Ovary (tissue), 3 donors: Measurements from ENCODE around the gene PUS3.

Experiments
- POLR2A ChIP-seq: fragments of 450-650 bp; IDR thresholded peaks from one replicate; pipeline ENCODE4 v1.6.1; 2017; ENCODE audit warnings: antibody characterized with exemption, mild to moderate bottlenecking, moderate library complexity
- TF ChIP-seq, protein P1 (sequence below), 3 donors: fragments of 450-650 bp in 2 of 3; fragments of 200-600 bp in 1 of 3; IDR thresholded peaks; one replicate each; pipeline versions ENCODE4 v1.5.1 to v1.8.0; 2016 to 2022; ENCODE audit warnings: antibody characterized with exemption in 3 of 3, mild to moderate bottlenecking in 1 of 3
- donor health status: DM: no; HTN: no; CAD: no.

DNA sequence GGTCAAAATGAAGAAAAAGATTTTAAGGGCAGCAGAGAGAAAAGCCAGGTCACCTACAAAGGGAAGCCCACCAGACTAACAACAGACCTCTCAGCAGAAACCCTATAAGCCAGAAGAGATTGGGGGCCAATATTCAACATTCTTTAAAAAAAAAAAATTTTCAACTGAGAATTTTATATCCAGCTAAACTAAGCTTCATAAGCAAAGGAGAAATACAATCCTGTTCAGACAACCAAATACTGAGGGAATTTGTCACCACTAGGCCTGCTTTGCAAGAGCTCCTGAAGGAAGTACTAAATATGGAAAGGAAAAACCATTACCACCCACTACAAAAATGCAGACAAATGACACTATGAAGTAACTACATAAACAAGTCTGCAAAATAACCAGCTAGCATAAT is 56.8 kb downstream of the PUS3 start:
- TF ChIP-seq POLR2A: no peak
- TF ChIP-seq, protein P1, sequence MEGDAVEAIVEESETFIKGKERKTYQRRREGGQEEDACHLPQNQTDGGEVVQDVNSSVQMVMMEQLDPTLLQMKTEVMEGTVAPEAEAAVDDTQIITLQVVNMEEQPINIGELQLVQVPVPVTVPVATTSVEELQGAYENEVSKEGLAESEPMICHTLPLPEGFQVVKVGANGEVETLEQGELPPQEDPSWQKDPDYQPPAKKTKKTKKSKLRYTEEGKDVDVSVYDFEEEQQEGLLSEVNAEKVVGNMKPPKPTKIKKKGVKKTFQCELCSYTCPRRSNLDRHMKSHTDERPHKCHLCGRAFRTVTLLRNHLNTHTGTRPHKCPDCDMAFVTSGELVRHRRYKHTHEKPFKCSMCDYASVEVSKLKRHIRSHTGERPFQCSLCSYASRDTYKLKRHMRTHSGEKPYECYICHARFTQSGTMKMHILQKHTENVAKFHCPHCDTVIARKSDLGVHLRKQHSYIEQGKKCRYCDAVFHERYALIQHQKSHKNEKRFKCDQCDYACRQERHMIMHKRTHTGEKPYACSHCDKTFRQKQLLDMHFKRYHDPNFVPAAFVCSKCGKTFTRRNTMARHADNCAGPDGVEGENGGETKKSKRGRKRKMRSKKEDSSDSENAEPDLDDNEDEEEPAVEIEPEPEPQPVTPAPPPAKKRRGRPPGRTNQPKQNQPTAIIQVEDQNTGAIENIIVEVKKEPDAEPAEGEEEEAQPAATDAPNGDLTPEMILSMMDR (IDR thresholded peaks at IDR 0.05): no peak
